Measurements from ENCODE around the gene KRT39.

The KRT39 gene

DNA sequence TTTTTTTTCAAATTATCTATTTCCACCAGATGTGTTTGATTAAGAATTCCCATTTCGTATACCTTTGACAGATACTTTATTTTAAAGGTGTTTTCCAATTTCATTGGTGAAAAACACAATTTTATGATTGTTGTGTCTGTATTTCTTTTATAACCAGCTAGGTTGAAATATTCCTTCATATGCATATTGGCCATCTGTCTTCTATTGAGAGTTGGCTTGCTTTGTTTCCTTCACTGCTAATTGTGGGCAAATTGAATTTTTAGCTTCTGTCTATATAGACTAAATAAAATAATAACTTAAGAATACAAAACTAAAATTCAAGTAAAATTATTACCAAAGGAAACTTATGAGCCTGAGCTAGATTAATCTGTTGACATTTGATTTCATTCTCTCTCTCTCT, 28.4 kb upstream of the KRT39 start:
- no peak for ATAC-seq
- peaks cover 62% of the 10 kb centered on the region for H3K27me3 Mint-ChIP-seq
- no peaks in the 10 kb centered on the region for H3K9me3 Mint-ChIP-seq
- H3K4me1 Mint-ChIP-seq: no peaks in the 10 kb centered on the region
- no peaks in the 10 kb centered on the region for H3K36me3 Mint-ChIP-seq
- H3K4me3 Mint-ChIP-seq: no peak overlapping the region
- no peak overlapping the region for H3K27ac Mint-ChIP-seq

DNA sequence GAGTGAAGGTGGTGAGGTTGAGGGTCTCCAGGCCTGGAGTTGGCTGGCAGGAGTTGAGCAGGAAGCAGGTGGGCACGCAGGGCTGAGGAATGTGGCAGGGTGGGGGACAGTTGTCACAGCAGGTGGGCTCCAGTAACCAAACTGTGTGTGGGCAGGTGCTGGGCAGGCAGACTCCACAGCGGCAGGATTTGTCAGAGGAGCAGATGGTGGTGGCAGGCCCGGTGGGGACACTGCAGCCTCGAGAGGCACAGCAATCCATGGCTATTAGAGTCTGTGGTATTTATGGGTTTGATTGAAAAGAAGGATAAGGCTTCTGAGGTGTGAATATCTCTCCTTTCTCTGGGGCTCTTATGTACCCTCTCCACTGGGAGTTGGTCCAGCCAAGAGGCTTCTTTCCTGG, 27.1 kb upstream of the KRT39 start, which contains the start of gene KRTAP3-3:
Gene KRTAP3-3, minus strand, starts transcription at position 326 of the 400 bp plus-strand sequence. Its CDS starts 67 bp downstream, at position 259.
- ATAC-seq: no peak

GRCh38 chr17:40993084-40993483, 26.3 kb upstream of the KRT39 start:
- Mint-ChIP-seq H3K4me1 (no peaks in the 10 kb centered on the region), H3K27me3 (peaks cover 47% of the 10 kb centered on the region)

More for the DNA sequence above, 27.1 kb upstream of the KRT39 start, which contains the start of gene KRTAP3-3:
- Mint-ChIP-seq H3K9me3 (no peaks in the 10 kb centered on the region), H3K36me3 (no peaks in the 10 kb centered on the region), H3K27ac (no peak within 1 kb of the TSS), H3K27me3 (peaks cover 52% of the 10 kb centered on the region), H3K4me3 (no peak within 1 kb of the TSS), H3K4me1 (no peaks in the 10 kb centered on the region)

GRCh38 chr17:40992666-40993065, 25.9 kb upstream of the KRT39 start:
- H3K9me3 Mint-ChIP-seq: no peaks in the 10 kb centered on the region
- peaks cover 3% of the 10 kb centered on the region for H3K4me1 Mint-ChIP-seq
- no peak overlapping the region for H3K4me3 Mint-ChIP-seq
- no peak for ATAC-seq
- H3K36me3 Mint-ChIP-seq: no peaks in the 10 kb centered on the region
- H3K27me3 Mint-ChIP-seq: peaks cover 52% of the 10 kb centered on the region
- H3K27ac Mint-ChIP-seq: no peak overlapping the region

More at GRCh38 chr17:40993084-40993483, 26.3 kb upstream of the KRT39 start:
- no peak for ATAC-seq
- Mint-ChIP-seq H3K4me3 (no peak overlapping the region), H3K27ac (no peak overlapping the region), H3K9me3 (no peaks in the 10 kb centered on the region), H3K36me3 (no peaks in the 10 kb centered on the region)

- H3K27ac Mint-ChIP-seq: no peak overlapping the region
- no peaks in the 10 kb centered on the region for H3K36me3 Mint-ChIP-seq
- peaks cover 11% of the 10 kb centered on the region for H3K4me1 Mint-ChIP-seq
- peaks cover 31% of the 10 kb centered on the region for H3K27me3 Mint-ChIP-seq
- no peak for ATAC-seq
- H3K9me3 Mint-ChIP-seq: no peaks in the 10 kb centered on the region
- no peak overlapping the region for H3K4me3 Mint-ChIP-seq
Observed at GRCh38 chr17:40986920-40987319, 20.2 kb upstream of the KRT39 start.

DNA sequence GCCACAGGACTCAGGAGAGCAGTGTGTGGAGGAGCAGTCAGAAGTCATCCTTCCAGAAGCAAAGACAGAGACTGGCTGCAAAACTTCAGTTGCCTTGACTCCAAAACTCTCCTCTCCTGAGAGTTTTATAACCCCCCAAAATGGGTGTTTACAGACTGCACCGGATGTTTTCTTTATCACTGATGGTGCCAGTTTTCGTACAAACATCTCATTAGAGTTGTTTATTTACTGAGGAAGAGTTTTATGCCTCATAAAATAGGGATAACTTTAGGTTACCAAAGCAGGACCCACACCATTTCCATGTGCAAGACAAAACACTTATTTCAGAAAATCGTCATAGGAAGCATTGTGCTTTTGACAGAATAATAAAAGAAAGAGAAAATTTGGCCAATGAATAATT, 17.5 kb upstream of the KRT39 start, which contains the start of gene KRT40:
Gene KRT40, minus strand, starts transcription at position 101 of the 400 bp plus-strand sequence. Its CDS starts 53 bp downstream, at position 48.
- H3K36me3 Mint-ChIP-seq: no peaks in the 10 kb centered on the region
- H3K4me3 Mint-ChIP-seq: no peak within 1 kb of the TSS
- H3K4me1 Mint-ChIP-seq: peaks cover 11% of the 10 kb centered on the region
- H3K27me3 Mint-ChIP-seq: peaks cover 34% of the 10 kb centered on the region
- ATAC-seq: no peak
- H3K9me3 Mint-ChIP-seq: no peaks in the 10 kb centered on the region
- no peak within 1 kb of the TSS for H3K27ac Mint-ChIP-seq

GRCh38 chr17:40981115-40981514, 14.4 kb upstream of the KRT39 start:
- no peak overlapping the region for H3K27ac Mint-ChIP-seq
- peaks cover 29% of the 10 kb centered on the region for H3K27me3 Mint-ChIP-seq
- no peak for ATAC-seq
- H3K4me3 Mint-ChIP-seq: no peak overlapping the region
- H3K36me3 Mint-ChIP-seq: no peaks in the 10 kb centered on the region
- no peaks in the 10 kb centered on the region for H3K4me1 Mint-ChIP-seq
- H3K9me3 Mint-ChIP-seq: no peaks in the 10 kb centered on the region

- no peaks in the 10 kb centered on the region for H3K36me3 Mint-ChIP-seq
- no peaks in the 10 kb centered on the region for H3K4me1 Mint-ChIP-seq
- no peaks in the 10 kb centered on the region for H3K9me3 Mint-ChIP-seq
- peaks cover 33% of the 10 kb centered on the region for H3K27me3 Mint-ChIP-seq
- ATAC-seq: no peak
- no peak overlapping the region for H3K27ac Mint-ChIP-seq
- H3K4me3 Mint-ChIP-seq: no peak overlapping the region
Observed at GRCh38 chr17:40980596-40980995, 13.8 kb upstream of the KRT39 start.

- no peak overlapping the region for H3K4me3 Mint-ChIP-seq
- no peaks in the 10 kb centered on the region for H3K36me3 Mint-ChIP-seq
- H3K27ac Mint-ChIP-seq: no peak overlapping the region
- H3K27me3 Mint-ChIP-seq: peaks cover 38% of the 10 kb centered on the region
- ATAC-seq: no peak
- H3K9me3 Mint-ChIP-seq: no peaks in the 10 kb centered on the region
- no peaks in the 10 kb centered on the region for H3K4me1 Mint-ChIP-seq
Observed at GRCh38 chr17:40980117-40980516, 13.4 kb upstream of the KRT39 start.

GRCh38 chr17:40978575-40979151, 11.9 kb upstream of the KRT39 start:
- Mint-ChIP-seq H3K4me1 (no peaks in the 10 kb centered on the region), H3K9me3 (no peaks in the 10 kb centered on the region), H3K27ac (no peak overlapping the region), H3K27me3 (peaks cover 45% of the 10 kb centered on the region), H3K36me3 (no peaks in the 10 kb centered on the region), H3K4me3 (no peak overlapping the region)
- ATAC-seq: no peak

GRCh38 chr17:40975516-40975915, 8.8 kb upstream of the KRT39 start:
- ATAC-seq: no peak
- Mint-ChIP-seq H3K36me3 (no peaks in the 10 kb centered on the region), H3K27me3 (peaks cover 47% of the 10 kb centered on the region), H3K9me3 (no peaks in the 10 kb centered on the region), H3K27ac (no peak overlapping the region), H3K4me1 (no peaks in the 10 kb centered on the region), H3K4me3 (no peak overlapping the region)

- Mint-ChIP-seq H3K27ac (no peak overlapping the region), H3K4me1 (no peaks in the 10 kb centered on the region), H3K36me3 (no peaks in the 10 kb centered on the region), H3K4me3 (no peak overlapping the region), H3K9me3 (no peaks in the 10 kb centered on the region), H3K27me3 (peaks cover 41% of the 10 kb centered on the region)
- no peak for ATAC-seq
Observed at GRCh38 chr17:40974366-40974765, 7.6 kb upstream of the KRT39 start.

- Mint-ChIP-seq H3K27me3 (peaks cover 8% of the 10 kb centered on the region), H3K9me3 (no peaks in the 10 kb centered on the region), H3K27ac (no peak overlapping the region), H3K4me3 (no peak overlapping the region), H3K36me3 (no peaks in the 10 kb centered on the region), H3K4me1 (no peaks in the 10 kb centered on the region)
- ATAC-seq: no peak
Observed at GRCh38 chr17:40967582-40967981, 834 bp upstream of the KRT39 start.

DNA sequence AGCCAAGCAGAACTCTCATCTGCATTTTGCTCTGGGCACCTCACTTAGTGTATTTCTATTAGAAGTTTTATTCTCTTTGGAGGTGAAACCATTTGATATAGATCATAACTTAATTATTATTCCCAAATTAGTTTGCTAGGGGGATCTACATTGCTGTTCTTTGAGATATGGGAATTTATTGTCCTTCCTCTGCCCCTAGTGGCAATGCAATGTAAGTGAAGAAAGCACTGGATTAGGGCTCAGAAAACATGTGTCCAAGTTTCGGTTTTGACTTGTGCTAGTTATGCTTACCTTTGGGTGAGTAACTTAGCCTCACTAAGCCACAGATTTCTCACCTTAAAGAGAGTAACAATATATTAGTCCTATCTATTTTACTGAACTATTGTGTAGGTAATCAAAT, 2.9 kb downstream of the KRT39 start:
- peaks cover 7% of the 10 kb centered on the region for H3K4me1 Mint-ChIP-seq
- no peaks in the 10 kb centered on the region for H3K36me3 Mint-ChIP-seq
- H3K9me3 Mint-ChIP-seq: no peaks in the 10 kb centered on the region
- H3K27me3 Mint-ChIP-seq: peaks cover 20% of the 10 kb centered on the region
- no peak overlapping the region for H3K27ac Mint-ChIP-seq
- no peak for ATAC-seq
- H3K4me3 Mint-ChIP-seq: no peak overlapping the region

DNA sequence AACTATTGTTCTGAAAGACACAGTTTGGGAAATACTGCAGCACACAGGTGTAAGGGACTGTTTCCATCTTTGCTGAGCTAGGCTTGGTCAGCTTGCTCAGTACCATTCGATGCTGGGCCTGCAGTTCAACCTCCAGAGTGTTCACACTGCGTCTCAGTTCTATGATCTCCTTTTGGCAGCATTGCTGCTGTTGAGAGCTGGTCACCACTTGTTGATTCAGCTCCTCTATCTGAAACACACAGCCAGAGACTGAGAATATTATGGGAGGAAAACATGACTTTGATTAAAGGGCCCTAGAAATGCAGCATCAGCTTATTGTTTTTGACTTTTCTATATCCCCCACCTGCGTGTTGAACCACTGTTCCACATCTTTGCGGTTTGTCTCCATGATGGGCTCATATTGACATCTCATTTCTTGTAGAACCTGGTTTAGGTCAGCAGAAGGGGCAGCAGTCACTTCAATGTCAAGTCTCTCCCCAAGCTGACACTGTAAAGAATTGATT, 4.6 kb downstream of the KRT39 start:
- Mint-ChIP-seq H3K27me3 (peaks cover 20% of the 10 kb centered on the region), H3K4me3 (no peak overlapping the region), H3K4me1 (peaks cover 7% of the 10 kb centered on the region), H3K36me3 (no peaks in the 10 kb centered on the region), H3K27ac (no peak overlapping the region), H3K9me3 (no peaks in the 10 kb centered on the region)
- no peak for ATAC-seq

- Mint-ChIP-seq H3K4me3 (no peak overlapping the region), H3K36me3 (no peaks in the 10 kb centered on the region), H3K27ac (no peak overlapping the region), H3K27me3 (peaks cover 20% of the 10 kb centered on the region), H3K4me1 (peaks cover 7% of the 10 kb centered on the region), H3K9me3 (no peaks in the 10 kb centered on the region)
- ATAC-seq: no peak
Observed at GRCh38 chr17:40961591-40961990, 5.2 kb downstream of the KRT39 start.

Data from stimulated activated memory B cell treated with anti-CD40 and anti-IgM and Interleukin-4, amounts not matched to agents 10 μg/mL and 1 μg/mL and 100 μg/mL, for 72 hours (primary cell).